HT1080 (cell line): ENCODE measurements around the gene EEF2. TPM values are rescaled to one million over a fixed set of nuclear protein-coding genes. Genes with fewer than 3 reads are reported as not detected.
"Not testable (repeated sequence)": the region's sequence is repeated elsewhere in the genome, so short reads cannot be mapped to it uniquely, and the experiment has no call there.

Source experiments
- DNase-seq: peaks from one replicate; pipeline ENCODE4 v3.0.0-alpha.2; 2015; ENCODE audit warnings: low read depth
- total RNA-seq: library from RNA; depleted of rRNA; stranded (reverse); fragments of >200 nt; shearing (Covaris generic); gene quantifications from 2 replicates; pipeline ENCODE4 v1.2.3, GENCODE V29; 2014

Gene EEF2
- total RNA-seq, 1 experiment from 2014 or later: 1,397 TPM

DNA sequence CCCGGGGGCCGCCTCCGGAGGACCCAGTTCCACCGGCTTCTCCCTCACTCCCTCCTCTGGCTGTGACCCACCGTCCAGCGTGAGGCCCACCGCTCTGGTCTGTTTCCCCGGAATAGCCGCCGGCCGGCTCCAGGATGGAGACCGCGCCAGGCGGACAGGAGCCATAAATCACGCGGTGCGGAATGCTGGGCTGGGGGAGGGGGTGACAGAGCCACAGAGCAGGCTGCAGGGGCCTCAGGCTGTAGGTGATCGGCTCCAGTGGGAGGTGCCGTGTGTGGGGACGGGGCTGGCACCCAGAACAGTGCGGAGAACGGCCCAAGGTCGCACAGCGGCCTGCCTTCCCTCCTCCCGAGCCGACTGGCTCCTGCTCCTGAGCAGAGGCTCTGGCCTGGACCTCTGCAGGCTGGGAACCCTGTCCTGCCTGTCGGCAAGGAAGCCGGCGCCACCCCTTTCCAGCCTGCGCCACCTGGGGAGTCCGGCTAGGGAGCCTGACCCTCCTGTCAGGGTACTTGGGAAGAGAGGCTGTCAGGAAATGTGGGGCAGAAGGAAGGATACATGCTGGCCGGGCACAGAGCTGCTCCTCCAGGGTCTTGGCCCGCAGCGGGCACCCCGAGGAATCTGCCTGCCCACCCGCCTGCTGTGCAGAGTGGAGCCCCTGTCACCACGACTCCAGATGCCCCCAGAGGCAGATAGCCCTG lies 30.6 kb upstream of the EEF2 start:
- no peak for DNase-seq

DNA sequence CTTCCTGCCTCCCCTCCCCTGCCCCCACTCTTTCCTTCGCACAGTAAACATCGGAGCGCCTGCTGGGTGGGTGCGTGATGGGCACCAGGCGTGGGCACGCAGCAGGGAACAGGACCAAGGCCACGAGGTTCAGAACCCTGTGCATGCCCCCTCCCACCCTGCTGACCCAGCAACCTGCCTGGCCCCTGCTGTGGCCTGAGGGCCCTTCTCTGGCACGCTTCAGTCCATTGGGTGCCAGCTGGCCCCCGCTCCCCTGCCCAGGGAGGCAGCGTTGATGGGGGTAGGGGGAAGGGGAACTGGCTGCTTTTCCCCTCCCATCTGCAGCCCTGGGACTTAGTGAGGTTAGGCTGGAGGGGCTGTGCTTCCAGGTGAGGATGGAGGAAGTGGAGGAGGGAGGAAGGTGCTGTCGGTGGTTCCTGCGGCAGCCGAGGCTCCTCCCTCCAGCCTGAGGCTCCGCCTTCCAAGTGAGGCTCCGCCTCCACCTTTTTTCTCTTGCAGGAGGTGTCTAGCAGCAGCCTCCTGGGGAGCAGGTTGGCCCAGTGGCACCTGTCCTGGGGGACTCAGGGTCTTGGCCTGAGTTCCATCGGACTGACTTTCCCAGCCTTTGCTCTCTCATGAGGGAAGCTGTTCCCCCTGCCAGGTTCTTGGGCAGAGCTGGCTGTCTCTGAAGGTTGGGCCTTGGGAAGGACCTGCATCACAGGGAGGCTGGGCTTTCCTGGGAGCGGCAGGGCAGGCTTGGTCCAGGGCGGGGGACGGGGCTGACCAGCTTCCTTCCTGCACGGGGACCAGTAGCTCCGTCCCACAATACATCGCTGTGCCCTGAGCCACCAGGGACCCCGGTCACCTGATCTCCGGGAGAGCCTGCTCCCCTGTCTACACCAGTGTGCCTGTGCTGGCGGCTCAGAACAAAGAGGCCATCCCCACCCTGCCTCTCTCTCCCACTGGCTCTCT lies 29.6 kb upstream of the EEF2 start:
- no peak for DNase-seq

DNA sequence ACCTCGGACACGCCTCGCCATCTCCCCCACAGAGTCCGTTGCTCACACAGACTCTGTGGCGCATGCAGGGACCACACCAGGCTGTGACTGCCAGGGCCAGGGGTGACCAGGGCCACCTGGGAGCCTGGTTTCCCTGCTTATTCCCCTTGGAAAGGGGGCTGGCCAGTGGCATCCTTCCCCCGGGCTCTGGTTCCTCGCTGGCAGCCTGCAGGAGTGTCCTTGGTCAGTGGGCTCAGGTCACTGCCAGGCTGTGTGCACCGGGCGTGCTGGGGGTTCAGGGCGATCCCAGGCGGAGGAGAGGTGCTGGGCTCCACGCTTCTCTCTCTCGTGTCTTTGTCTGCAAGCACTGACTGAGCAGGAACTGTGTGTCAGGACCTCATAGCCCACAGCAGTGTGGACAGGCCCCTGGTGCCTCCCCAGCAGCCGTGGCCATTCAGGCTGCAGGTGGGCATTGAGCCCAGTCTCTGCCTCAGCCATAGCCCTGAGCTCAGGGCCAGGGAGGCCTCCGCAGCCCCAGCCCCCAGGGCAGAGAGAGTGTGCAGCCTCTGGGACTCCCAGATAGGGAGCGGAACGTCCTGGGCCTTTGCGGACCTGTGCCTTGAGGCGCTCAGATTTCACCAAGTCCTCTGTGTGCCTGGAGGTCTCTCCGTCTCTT lies 28.8 kb upstream of the EEF2 start:
- DNase-seq: no peak

DNA sequence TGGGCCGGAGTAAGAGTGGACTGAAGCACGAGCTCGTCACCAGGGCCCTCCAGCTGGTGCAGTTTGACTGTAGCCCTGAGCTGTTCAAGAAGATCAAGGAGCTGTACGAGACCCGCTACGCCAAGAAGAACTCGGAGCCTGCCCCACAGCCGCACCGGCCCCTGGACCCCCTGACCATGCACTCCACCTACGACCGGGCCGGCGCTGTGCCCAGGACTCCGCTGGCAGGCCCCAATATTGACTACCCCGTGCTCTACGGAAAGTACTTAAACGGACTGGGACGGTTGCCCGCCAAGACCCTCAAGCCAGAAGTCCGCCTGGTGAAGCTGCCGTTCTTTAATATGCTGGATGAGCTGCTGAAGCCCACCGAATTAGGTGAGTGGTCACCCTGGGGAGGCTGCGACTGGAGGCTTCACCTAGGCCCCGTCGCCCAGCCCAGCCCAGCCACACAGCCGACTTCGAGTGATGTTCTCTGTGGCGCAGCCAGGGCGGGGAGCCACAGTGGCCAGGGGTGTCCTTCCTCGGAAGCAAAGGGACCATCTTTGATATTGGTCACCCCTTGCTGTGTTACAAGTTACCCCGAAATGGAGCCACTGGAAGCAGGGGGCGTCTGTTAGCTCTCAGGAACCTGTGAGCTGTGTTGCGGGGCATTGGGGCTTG lies 27.8 kb upstream of the EEF2 start:
- no peak for DNase-seq

DNA sequence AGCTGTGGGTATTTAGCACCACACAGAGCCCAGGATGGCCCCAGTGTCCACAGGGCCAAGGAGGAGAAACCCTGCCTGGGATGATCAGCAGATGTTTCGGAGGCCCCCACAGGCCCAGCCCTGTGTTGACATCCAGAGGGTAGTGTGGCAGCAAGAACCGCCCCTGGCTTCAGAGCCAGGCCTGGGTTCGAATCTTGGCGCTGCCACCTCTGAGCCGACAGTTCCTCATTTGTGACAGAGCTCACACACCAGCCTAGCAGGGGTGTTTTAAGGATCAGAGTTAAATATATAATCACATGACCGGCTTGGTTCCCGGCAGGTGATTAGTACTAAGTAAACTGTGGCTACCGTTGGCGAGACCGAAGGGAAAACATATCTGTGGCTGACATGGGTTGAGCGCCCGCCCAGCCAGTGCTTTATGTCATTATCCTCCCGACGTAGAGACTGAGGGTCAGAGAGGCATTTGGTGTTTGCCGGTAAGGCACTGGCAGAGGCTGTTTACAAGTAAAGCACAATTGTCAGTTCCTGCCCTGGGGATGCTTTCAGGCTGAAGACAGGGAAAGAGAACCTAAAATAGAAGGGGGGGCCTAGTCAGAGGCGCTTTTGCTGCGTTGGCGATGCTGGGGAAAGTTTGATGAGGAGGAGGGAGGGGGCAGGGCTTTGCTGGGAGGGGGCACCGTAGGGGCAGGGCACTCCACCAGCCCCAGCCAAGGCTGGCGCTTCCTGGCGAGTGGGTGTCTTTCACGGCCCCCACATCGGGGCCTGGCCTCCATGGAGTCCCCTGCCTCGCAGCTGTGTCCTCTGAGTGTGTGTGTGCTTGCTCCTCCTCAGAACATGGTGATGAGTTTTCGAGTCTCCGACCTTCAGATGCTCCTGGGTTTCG lies 27.1 kb upstream of the EEF2 start:
- no peak for DNase-seq

DNA sequence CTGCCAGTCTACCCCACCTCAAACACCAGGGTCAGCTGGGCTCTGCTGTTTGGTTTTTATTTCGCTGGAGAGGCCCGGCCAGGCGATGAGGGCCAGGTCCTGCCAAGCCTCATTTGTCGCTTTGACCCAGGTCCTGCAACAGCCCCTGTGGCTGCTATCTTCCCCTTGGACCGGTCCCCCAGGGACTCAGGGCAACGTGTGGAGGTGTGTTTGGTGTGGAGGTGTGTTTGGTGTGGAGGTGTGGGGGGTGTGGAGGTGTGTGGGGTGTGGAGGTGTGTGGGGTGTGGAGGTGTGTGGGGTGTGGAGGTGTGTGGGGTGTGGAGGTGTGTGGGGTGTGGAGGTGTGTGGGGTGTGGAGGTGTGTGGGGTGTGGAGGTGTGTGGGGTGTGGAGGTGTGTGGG lies 26.2 kb upstream of the EEF2 start:
- not testable (repeated sequence) for DNase-seq

DNA sequence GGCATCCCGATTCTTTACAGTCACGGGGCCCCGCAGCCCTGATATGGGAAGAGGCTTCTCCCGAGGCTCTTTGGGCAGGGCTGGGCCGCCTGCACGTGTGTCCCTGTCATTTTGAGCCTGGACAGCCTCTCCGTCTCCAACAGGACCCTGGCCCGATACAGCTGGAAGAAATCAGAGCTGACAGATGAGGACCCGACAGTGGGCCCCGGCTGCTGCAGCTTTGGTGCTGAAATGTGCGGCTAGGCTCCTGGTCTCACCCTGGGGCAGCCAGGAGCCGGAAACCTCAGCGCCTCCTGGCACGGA lies 25.5 kb upstream of the EEF2 start:
- DNase-seq: no peak

DNA sequence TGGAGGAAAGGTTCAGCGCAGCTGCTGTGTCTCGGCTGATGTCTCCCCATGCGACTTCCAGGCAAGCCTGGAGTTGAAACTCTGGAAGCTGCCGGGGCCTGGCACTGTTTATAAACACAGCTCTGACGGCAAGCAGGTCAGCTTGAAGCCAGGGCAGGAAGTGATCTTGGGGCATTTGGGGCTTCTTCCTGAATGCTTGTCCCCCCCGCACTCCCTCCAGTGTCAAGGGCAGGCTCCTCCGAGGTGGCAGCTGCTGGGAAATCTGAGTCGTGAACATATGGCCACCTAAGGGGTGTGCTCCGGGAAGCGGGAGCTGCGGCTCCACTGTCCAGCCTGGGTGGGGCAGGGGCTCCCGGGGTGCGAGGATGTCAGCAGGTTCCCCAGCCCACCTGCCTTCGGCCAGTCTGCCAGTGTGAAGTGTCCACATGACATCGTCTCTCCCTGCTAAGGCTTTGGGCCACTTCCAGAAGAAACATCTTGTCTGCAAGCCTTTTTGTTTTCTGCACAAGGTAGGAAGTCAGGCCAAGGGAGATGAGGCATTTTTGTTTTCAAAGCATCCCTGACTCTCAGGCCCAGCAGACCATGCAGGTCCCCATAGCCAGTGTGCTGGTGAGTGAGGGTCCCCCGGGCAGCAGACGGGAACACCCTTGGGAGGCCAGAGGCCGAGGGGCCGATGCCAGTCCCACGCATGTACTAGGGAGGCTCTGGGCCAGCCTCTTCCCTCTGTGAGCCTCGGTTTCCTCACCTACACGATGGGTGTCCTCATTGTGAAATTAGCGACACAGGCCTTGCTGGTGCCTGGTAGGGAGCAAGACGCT lies 24.9 kb upstream of the EEF2 start:
- no peak for DNase-seq

DNA sequence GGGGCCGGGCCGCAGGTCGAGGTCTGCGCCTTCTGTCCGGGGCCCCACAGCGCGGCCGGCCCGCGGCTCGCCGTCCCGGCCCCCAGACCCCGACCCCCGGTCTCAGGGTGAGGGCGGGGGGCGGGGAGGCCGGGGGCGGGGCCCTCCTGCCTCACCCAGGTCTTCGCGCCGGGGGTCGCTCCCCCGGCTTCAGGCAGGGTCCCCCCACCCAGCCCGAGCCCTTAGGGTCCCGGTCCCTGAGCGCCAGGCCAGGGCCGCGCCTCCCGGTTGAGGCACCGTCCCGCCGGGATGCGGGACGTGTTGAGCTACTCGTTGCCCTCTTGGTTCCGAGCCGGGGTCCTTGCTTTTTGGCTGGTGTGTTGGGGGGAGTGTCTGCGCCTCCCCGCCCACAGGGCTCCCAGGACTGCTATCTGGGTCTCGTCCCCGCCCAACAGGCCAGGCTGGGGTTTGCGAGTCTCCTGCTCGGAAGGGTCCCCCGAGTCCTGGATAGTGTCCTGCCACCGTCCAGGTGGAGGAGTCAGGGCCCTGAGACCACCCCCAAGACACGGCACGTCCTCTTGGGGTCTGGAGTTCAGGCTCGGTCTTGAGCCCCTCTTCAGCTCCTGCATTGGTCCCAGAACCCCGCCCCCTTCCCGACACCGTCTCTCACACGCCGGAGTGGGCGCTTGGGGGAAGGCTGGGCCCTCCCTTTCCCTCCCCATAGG lies 22.7 kb upstream of the EEF2 start:
- no peak for DNase-seq

DNA sequence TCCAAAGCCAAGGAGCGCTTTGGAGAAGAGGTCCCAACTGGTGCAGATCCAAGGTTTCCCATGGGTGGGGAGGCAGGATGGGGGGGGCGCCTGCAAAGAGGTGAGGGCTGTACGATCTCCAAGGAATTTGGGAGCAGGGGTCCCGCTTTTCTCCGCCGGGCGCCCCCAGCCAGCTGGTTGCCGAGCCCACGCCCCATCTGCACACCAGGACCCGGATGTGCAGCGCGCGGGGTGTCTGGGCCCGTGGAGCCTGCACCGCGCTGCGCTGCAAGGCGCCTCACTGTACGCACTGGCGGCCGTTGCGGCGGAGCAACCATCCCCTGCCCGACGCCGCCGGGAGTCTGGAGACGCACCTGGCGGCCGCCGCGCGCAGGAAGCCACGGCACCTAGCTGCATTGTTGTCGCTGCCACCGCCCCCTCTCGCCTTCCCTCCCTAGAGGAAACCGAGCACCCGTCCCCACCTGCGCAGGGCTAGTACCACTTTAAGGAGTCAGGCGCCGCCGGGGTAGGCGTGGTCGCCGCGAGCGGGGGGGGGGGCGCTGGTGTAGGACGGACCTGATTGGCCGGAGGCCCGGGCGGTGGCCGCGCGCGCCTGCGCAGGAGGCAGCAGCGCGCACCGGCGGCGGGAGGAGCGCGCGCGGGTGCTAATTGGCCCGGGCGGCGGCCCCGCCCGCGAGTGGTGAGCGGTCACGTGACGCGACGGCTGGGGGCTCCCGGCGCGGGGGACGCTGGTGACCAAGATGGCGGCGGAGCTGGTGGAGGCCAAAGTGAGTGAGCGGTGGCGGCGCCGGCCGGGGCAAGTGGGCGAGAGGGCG lies 22.0 kb upstream of the EEF2 start, which contains the start of gene PIAS4:
TSS of gene PIAS4 (plus strand) at position 716 of the 815 bp plus-strand sequence. CDS start at position 741, 25 bp downstream.
- DNase-seq: peak; percentile 82

DNA sequence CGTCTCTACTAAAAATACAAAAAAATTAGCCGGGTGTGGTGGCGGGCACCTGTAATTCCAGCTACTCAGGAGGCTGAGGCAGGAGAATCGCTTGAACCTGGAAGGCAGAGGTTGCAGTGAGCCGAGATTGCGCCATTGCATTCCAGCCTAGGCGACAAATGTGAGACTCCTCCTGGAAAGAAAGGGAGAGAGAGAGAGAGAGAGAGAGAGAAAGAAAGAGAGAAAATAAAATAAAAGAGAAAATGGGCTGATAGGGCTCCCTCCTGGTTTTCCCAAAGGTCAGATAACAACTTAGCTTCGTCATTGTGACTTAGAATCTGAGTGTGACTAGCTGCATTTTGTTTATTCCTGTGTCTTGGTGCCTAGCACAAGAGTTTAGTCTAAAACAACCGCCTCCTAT lies 20.2 kb upstream of the EEF2 start:
- DNase-seq: not testable (repeated sequence)

DNA sequence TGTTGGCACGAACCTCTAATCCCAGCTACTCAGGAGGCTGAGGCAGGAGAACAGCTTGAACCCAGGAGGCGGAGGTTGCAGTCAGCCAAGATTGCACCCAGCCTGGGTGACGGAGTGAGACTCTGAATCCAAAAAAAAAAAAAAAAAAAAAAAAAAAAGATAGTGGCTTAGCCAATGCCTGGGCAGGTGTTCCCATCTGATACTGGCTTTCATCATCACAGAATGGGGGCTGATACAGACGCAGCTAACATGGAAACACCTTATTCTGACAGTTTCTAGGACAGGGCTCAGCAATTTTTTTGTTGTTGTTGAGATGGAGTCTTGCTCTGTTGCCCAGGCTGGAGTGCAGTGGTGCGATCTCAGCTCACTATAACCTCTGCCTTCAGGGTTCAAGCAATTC lies 15.5 kb upstream of the EEF2 start:
- DNase-seq: not testable (repeated sequence)

DNA sequence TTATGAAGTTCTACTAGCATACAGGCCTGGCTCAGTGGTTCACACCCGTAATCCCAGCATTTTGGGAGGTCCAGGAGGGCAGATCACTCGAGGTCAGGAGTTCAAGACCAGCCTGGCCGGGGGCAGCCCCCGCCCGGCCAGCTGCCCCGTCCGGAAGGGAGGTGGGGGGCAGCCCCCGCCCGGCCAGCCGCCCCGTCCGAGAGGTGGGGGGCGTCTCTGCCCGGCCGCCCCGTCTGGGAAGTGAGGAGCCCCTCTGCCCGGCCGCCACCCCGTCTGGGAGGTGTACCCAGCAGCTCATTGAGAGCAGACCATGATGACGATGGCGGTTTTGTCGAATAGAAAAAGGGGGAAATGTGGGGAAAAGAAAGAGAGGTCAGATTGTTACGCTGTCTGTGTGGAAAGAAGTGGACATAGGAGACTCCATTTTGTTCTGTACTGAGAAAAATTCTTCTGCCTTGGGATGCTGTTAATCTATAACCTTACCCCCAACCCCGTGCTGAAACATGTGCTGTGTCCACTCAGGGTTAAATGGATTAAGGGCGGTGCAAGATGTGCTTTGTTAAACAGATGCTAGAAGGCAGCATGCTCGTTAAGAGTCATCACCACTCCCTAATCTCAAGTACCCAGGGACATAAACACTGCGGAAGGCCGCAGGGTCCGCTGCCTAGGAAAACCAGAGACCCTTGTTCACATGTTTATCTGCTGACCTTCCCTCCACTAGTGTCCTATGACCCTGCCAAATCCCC lies 13.6 kb upstream of the EEF2 start:
- DNase-seq: not testable (repeated sequence)

DNA sequence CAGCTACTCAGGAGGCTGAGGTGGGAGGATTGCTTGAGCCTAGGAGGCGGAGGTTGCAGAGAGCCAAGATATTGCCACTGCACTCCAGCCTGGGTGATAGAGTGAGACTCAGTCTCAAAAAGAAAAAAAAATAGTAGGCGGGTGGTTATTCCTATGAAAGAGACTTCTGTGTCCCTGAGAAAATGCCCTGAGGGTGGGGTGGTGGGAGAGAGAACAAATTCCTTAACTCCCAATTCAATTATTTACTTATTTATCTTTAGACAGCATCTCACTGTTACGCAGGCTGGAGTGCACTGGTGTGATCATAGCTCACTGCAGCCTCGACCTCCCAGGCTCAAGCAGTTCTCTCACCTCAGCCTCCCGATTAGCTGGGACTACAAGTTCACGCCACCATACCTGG lies 10.3 kb upstream of the EEF2 start:
- DNase-seq: no peak

DNA sequence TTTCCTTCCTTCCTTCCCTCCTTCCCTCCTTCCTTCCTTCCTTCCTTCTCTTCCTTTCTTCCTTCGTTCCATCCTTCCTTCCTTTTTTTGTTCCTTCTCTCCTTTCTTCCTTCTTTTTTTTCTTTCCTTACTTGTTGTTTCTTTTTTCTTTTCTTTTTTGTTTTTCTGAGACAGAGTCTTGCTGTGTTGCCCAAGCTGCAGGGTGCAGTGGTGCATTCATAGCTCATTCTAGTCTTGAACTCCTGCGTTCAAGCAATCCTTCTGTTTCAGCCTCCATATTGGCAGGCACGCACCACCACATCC lies 5.5 kb upstream of the EEF2 start:
- DNase-seq: no peak

DNA sequence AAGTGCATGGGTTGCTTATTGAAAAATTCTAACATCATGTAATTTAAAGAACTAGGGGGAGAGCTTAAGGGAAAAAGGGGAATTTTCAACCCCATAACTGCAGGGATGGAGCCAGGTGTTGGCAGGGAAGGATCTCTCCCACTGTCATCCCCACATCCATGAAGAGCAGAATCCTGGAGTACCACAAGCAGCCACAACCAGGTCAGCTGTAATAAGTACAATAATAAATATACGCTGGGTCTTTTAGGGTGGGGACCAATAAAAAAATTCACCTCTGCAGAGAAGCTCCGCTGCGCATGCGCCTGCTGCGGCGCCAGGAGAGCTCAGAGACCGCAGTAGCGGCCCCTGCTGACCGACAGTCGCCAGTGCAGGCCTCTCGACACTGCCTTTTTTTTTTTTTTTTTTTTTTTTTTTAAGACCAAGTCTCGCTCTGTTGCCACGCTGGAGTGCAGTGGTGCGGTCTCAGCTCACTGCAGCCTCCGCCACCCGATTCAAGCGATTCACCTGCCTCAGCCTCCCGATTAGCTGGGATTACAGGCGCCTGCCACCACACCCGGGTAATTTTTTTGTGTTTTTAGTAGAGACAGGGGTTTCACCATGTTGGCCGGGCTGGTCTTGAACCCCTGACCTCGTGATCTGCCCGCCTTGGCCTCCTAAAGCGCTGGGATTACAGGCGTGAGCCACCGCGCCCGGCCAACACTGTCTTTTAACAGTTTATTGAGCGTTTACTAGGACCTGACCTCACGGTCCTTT lies 2.5 kb upstream of the EEF2 start:
- DNase-seq: peak; percentile 68
